HG02623 (cell line): ENCODE measurements around the gene C11orf54.
A peak's percentile ranks its signal among the peaks of the same experiment; 100 is the strongest.
"Not testable (repeated sequence)": the region's sequence is repeated elsewhere in the genome, so short reads cannot be mapped to it uniquely, and the experiment has no call there.

Experiments used
- ATAC-seq: cut with Tn5 transposase; IDR thresholded peaks from one replicate; pipeline ENCODE4 v1.9.1; 2021; ENCODE audit warnings: moderate library complexity; ENCODE audit not compliant: unreplicated experiment

The C11orf54 gene

DNA sequence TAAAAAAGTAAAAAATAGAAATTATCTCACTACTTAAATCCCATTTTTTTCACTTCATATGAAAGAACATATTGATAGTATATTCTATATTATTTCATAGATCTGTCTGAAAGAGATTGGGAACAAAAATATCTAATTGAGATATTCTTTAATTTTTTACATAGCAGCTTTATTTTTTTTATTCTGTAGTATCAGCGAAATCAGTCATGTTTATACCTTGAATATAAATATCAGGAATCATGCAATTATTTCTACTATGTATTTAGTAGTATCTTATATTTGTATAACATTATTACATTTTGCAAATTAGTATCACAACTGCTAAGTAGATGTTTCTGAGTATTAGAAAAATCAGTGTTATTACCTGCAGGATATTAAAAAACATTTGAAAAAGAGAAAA lies 20.4 kb downstream of the C11orf54 start:
- ATAC-seq, result no peak

- ATAC-seq, result no peak
These were observed 24.1 kb downstream of the C11orf54 start for GRCh38 chr11:93765551-93765950.

- no peak for ATAC-seq
These were observed 25.0 kb downstream of the C11orf54 start for GRCh38 chr11:93766504-93766903.

DNA sequence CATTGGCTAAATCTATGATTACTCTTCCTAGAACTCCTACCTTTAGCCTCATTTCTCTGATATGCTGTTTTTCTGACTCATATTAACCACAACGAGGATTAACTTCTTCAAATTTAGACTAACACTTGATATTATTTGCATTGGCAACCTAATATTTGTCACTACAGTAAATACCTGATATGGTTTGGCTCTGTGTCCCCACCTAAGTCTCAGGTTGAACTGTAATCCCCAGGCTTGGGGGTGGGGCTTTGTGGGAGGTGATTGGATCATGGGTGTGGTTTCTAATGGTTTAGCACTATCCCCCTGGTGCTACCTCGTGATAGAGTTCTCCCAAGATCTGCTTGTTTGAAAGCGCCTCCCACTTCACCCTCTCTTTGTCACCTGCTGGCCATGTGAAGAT lies 25.5 kb downstream of the C11orf54 start:
- ATAC-seq, result no peak

DNA sequence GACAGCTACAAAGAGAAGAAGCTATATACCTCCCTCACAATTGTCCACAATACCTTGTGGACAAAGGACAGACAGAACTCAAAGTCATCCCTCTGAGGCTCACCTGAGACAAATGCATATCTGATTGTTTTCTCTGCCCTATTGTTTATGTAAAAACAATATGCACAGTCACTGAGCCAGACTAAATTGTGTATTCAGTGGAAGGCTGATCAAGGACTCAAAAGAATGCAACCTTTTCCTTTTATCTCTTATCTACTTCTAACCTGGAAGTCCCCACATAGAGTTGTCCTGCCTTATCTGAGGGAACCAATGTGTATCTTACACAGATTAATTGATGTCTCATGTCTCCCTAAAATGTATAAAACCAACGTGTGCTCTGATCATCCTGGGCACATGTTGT lies 28.7 kb downstream of the C11orf54 start:
- ATAC-seq, result no peak

- ATAC-seq, result no peak
These were observed 30.7 kb downstream of the C11orf54 start for GRCh38 chr11:93772123-93772522.

DNA sequence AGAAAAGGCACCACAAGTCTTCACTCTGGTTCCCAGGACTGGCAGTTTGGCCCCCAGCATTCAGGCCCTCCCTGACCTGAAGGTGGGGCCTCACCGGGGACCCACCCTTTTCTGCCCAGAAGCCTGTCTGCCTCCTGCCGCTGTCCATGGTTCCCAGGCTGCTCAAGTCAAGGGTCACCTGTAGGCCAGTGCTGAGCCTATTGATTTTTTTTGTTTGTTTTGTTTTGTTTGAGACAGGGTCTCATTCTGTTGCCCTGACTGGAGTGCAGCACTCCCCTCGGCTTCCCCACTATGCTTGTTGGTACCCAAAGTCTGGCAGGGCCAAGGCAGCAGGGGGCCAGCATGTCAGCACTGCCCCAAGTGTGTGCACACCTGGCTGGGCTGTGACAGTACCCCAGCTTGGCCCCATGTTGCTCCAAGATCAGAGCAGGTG lies 31.6 kb downstream of the C11orf54 start:
- no peak for ATAC-seq

DNA sequence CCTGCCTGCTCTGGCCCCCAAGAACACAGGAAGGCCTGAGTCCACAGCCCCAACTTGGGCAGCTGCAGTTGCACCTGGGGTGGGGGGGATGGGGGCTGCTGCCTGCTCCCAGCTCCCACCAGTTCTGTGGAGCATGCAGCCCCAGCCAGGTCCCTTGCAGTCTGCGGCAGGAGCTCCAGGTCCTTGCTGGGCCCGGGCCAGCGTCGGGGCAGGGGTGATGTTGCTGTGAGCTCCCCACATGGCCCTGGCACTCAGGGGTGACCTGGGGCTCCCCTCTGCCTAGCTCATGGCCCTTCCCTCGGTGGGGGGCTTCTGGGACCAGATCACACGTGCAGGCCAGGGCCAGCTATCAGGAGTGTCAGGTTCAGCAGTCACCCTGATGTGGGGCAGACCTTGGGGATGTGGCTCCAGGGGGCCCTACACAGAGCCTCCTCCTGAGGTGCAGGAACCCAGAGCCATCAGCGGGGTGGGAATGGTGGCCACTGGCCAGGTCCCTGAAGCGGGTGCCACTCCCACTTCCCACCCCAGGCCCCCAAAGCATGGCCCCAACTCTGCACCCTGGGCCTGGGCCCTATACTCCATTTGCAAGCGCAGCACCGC lies 32.2 kb downstream of the C11orf54 start:
- ATAC-seq, result no peak

- ATAC-seq, result not testable (repeated sequence)
These were observed 33.1 kb downstream of the C11orf54 start for GRCh38 chr11:93774560-93774959.

DNA sequence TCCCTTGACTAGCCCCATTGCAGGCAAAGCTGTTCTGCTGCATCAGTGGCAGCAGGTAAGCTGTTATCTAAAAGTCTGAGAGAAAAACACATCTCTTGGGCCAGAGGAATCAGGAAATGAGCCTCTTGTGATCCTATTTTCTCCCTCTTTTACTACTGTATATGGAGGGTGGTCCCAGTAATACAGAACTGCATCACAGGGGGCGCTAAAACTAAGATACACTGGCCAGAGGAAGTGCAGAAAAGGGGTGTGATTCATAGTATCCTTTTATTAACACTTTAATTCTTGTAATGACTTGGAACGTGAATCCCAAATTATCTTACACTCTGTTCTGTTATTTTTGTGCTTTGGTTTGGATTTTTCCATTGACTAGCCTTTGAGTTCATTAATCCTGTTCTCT lies 33.8 kb downstream of the C11orf54 start:
- ATAC-seq, result no peak

DNA sequence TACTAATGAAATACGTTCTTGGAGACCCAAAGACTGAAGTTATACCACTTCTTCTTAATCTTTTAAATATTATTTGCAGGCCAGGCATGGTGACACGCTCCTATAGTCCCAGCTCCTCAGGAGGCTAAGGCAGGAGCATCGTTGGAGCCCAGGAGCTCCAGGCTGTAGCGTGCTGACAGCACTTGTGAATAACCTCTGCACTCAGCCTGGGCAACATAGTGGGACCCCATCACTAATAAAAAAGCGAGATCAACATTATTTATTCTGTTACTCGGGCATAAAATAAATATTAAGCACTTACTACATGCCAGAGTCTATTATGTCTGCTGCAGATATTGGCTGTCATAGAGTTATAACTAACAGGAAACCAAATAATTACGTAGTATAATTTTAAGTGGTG lies 41.9 kb downstream of the C11orf54 start:
- ATAC-seq, result no peak

DNA sequence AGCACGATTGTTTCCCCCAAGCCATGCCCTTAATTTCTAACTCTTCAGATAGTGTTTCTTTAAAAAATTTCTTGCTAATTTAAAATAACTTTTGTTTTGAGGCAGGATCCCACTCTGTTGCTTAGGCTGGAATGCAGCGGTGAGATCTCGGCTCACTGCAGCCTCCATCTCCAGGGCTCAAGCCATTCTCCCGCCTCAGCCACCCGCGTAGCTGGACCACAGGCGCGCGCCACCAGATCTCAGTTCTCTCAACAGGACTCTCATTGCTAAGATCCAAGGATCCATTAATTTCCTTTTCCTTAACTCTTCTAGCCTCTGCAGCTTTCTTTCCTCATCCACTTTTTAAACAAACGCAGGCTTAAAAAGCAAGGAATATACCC lies 42.3 kb downstream of the C11orf54 start:
- ATAC-seq, result peak; percentile 39

DNA sequence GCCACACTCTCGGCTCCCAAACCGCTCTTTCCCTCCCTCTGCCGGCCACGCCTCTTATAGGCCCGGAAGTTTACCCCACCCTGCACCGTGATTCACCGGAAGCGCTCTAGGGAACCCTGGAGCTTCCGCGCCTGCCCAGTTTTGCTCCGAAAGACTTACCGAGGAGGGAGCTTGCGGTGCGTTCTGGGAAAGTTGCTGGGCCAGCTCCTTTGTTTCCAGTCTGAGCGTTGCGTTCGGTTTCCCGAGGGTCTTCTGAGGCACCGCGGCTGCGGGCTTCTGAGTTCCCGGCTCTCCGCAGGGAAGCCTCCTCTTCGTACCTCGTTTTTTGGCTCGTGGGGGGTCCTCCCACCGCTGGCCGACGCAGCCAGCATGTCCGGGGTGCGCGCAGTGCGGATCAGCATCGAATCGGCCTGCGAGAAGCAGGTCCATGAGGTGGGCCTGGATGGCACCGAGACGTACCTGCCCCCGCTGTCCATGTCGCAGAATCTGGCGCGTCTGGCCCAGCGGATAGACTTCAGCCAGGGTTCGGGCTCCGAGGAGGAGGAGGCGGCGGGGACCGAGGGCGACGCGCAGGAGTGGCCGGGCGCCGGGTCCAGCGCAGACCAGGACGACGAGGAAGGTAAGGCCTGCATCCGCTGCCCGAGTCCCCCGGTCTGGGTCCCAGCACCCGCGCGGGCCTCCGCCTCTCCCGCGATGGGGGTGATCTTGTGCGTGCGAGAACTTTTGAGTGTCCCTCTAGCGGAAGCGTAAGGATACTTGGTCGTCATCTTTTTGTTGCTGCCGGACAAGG lies 42.9 kb downstream of the C11orf54 start, which contains the start of gene MED17:
MED17 (plus strand) TSS at position 138 of the 790 bp plus-strand sequence; CDS start at position 370, 232 bp downstream.
- ATAC-seq, result peak; percentile 96

DNA sequence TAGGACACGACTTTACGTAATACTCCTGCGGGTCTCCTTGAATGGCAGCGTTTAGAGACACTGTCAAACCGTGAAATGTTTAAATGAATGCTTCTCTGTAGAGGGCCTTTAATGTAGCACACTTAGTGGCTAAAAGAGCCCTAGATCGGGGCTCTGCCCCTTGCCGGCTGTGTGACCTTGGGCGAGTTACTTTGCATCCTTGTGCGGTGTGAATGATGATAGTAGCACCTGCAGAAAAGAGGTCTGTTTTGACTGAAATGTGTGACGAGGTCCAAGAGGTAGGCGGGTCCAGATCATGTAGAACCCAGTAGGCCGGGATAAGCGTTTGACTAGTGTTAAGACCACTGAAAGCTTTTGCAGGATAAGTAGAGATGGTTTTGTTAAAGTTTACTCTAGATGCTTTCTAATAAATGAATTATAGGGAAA lies 43.5 kb downstream of the C11orf54 start:
- ATAC-seq, result peak; percentile 28

GRCh38 chr11:93791493-93791892 lies 50.0 kb downstream of the C11orf54 start:
- ATAC-seq, result no peak

DNA sequence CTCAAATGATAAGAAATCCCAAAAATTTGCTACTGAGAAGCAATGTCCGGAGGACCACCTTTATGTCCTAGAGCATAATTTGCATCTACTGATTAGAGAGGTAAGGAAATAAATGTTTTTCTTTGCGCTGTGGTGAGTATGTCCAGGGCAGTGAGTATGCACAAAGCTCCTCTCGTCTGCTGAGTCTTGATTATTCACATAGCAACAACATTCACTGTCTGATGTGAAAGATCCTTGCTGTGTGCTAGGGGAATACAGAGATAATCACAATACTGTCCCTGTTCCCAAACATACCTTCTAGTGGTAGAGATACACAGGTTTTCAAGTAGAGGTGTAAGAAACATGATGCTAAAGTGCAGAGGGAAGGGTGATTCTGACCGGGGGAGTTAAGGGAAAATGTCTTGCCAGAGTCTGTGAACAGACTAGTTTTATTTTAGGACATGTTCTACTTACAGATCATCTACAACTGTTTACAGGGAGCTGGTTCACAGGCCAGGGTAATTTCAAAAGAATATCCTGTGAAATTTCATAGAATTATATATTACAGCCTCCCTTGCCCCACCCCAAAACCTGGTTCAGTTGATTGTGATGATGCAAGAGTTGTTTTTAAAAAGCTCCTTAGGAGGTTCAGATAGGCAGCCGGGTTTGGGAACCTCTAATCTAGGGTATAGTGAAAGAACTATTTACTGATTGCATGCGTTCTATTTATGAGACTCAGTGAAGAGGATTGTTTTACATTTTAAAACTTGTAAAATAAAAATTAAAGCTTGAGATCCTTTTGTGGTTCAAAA lies 55.2 kb downstream of the C11orf54 start:
- no peak for ATAC-seq

DNA sequence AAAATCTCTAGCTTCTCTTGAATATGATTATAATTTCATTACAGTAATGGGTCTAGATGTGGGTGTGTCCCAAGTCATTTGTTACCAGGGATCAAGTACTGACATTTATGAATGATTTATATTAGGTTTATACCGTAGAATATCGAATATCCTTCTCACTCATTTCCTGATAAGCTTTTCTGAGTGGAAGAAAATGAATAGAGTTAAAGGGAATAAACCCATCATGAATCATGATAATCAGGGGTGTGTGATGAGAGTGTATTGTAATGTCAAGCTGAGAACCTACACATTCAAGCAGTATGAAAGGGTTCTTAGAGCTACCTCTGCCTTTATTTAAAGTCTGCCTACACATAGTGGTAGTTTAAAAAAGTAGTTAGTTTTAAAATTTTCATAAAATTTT lies 59.9 kb downstream of the C11orf54 start:
- ATAC-seq, result no peak

- no peak for ATAC-seq
These were observed 63.4 kb downstream of the C11orf54 start for GRCh38 chr11:93804879-93805278.

- ATAC-seq, result no peak
These were observed 66.5 kb downstream of the C11orf54 start for GRCh38 chr11:93807980-93808379.

GRCh38 chr11:93813974-93814373 lies 72.5 kb downstream of the C11orf54 start:
- ATAC-seq, result no peak
